KOPT-K1 (cell line): ENCODE measurements around the gene HSPB6.

Source experiments
- H3K27ac ChIP-seq: fragments of 200-600 bp; sonication (generic); 2 replicates; pipeline ENCODE4 v1.5.1; 2016; ENCODE audit warnings: antibody characterized with exemption, mild to moderate bottlenecking, low read depth, low read length; ENCODE audit not compliant: poor library complexity, severe bottlenecking
- H3K36me3 ChIP-seq: fragments of 200-600 bp; sonication (generic); 2 replicates; pipeline ENCODE4 v1.5.1; 2017; ENCODE audit warnings: antibody characterized with exemption, mild to moderate bottlenecking, low read length, moderate library complexity; ENCODE audit not compliant: insufficient read depth
- H3K9me3 ChIP-seq: fragments of 200-600 bp; sonication (generic); 2 replicates; pipeline ENCODE4 v1.5.1; 2017; ENCODE audit warnings: antibody characterized with exemption, low read length, mild to moderate bottlenecking; ENCODE audit not compliant: insufficient read depth, poor library complexity, severe bottlenecking

HSPB6 gene

GRCh38 chr19:35789195-35789977 is 32.6 kb upstream of the HSPB6 start:
- Histone ChIP-seq H3K27ac (no peak overlapping the region), H3K36me3 (peaks cover 32% of the 10 kb centered on the region), H3K9me3 (no peaks in the 10 kb centered on the region)

GRCh38 chr19:35788205-35788960 is 31.6 kb upstream of the HSPB6 start:
- Histone ChIP-seq H3K9me3 (no peaks in the 10 kb centered on the region), H3K36me3 (peaks cover 42% of the 10 kb centered on the region), H3K27ac (no peak overlapping the region)

DNA sequence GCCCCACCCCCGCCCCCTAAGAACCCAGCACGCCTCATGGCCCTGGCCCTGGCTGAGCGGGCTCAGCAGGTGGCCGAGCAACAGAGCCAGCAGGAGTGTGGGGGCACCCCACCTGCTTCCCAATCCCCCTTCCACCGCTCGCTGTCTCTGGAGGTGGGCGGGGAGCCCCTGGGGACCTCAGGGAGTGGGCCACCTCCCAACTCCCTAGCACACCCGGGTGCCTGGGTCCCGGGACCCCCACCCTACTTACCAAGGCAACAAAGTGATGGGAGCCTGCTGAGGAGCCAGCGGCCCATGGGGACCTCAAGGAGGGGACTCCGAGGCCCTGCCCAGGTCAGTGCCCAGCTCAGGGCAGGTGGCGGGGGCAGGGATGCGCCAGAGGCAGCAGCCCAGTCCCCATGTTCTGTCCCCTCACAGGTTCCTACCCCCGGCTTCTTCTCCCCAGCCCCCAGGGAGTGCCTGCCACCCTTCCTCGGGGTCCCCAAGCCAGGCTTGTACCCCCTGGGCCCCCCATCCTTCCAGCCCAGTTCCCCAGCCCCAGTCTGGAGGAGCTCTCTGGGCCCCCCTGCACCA is 30.5 kb upstream of the HSPB6 start:
- H3K36me3 ChIP-seq = peaks cover 52% of the 10 kb centered on the region
- no peak overlapping the region for H3K27ac ChIP-seq
- H3K9me3 ChIP-seq = no peaks in the 10 kb centered on the region

DNA sequence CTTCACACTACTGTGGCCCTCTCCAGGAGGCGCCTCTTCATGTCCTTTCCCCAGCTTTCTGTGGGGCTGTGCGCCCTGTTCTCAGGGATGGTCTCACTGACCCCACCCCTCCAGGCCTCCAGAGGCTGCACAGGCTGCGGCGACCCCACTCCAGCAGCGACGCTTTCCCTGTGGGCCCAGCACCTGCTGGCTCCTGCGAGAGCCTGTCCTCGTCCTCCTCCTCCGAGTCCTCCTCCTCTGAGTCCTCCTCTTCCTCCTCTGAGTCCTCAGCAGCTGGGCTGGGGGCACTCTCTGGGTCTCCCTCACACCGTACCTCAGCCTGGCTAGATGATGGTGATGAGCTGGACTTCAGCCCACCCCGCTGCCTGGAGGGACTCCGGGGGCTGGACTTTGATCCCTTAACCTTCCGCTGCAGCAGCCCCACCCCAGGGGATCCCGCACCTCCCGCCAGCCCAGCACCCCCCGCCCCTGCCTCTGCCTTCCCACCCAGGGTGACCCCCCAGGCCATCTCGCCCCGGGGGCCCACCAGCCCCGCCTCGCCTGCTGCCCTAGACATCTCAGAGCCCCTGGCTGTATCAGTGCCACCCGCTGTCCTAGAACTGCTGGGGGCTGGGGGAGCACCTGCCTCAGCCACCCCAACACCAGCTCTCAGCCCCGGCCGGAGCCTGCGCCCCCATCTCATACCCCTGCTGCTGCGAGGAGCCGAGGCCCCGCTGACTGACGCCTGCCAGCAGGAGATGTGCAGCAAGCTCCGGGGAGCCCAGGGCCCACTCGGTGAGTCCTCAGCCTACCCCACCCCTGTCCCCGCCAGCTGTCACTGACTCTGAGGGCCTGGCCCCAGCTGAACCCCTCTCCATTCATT is 29.7 kb upstream of the HSPB6 start:
- Histone ChIP-seq H3K9me3 (no peaks in the 10 kb centered on the region), H3K36me3 (peaks cover 60% of the 10 kb centered on the region), H3K27ac (no peak overlapping the region)

GRCh38 chr19:35785339-35785627 is 28.5 kb upstream of the HSPB6 start:
- H3K36me3 ChIP-seq = peaks cover 73% of the 10 kb centered on the region
- no peaks in the 10 kb centered on the region for H3K9me3 ChIP-seq
- H3K27ac ChIP-seq = no peak overlapping the region

DNA sequence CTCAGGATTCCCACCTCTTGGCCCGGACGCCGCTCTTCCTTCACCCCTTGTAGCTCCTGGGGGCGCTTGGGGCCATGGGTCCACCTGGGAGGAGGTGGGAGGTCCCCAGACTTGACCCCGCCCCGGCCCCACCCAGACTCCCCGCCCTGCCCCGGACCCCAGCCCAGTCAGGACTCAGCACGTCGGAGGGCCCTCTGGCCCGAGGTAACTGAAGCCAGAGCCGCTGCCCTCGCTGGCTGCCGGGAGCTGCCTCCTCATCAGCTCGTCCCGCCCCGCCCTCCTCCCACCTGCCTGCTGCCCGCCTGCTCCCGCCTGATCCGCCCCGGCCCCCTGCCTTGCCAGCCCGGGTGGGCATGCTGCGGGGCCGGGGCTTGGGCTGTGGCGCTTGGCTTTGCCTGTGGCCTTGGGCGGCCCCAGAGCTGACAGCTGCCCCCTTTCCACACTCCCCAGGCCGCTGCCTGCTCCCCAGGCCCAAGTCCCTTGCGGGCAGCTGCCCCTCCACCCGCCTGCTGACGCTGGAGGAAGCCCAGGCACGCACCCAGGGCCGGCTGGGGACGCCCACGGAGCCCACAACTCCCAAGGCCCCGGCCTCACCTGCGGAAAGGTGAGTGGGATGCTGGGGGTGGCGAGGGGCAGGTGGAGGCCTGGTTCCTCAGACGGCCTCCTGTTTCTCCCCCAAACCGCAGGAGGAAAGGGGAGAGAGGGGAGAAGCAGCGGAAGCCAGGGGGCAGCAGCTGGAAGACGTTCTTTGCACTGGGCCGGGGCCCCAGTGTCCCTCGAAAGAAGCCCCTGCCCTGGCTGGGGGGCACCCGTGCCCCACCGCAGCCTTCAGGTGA is 27.9 kb upstream of the HSPB6 start:
- H3K9me3 ChIP-seq = no peaks in the 10 kb centered on the region
- H3K36me3 ChIP-seq = peaks cover 78% of the 10 kb centered on the region
- H3K27ac ChIP-seq = no peak overlapping the region

- Histone ChIP-seq H3K36me3 (peaks cover 88% of the 10 kb centered on the region), H3K9me3 (no peaks in the 10 kb centered on the region), H3K27ac (no peak overlapping the region)
These were observed 26.9 kb upstream of the HSPB6 start for GRCh38 chr19:35783469-35784434.

DNA sequence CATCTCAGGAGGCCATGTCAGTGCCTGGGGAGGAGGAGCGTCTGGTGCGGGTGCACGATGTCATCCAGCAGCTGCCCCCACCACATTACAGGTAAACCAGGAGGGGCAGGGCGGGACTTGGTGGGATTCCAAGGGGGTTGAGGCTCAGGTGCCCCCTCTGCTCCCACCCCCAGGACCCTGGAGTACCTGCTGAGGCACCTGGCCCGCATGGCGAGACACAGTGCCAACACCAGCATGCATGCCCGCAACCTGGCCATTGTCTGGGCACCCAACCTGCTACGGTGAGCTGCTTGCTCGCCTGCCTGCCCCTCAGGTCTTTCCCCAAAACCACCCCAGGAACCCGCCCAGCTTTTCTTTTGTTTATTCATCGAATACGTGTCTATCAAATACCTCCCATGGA is 25.8 kb upstream of the HSPB6 start:
- H3K36me3 ChIP-seq = peaks cover 96% of the 10 kb centered on the region
- H3K9me3 ChIP-seq = no peaks in the 10 kb centered on the region
- H3K27ac ChIP-seq = no peak overlapping the region

- H3K36me3 ChIP-seq = peaks cover 93% of the 10 kb centered on the region
- no peaks in the 10 kb centered on the region for H3K9me3 ChIP-seq
- H3K27ac ChIP-seq = no peak overlapping the region
These were observed 24.8 kb upstream of the HSPB6 start for GRCh38 chr19:35781650-35782049.

DNA sequence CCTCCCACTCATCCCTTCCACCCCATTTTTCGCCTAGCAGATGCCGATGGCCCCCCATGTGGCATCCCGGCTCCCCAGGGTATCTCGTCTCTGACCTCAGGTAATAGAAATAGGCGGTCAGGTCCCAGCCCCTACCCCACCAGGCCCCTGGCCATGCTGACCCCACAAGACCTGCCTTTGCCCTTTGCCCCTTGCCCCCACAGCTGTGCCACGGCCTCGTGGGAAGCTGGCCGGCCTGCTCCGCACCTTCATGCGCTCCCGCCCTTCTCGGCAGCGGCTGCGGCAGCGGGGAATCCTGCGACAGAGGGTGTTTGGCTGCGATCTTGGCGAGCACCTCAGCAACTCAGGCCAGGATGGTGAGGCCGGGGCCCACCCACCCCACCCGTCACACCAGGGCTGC is 23.9 kb upstream of the HSPB6 start:
- peaks cover 84% of the 10 kb centered on the region for H3K36me3 ChIP-seq
- H3K9me3 ChIP-seq = no peaks in the 10 kb centered on the region
- H3K27ac ChIP-seq = no peak overlapping the region

DNA sequence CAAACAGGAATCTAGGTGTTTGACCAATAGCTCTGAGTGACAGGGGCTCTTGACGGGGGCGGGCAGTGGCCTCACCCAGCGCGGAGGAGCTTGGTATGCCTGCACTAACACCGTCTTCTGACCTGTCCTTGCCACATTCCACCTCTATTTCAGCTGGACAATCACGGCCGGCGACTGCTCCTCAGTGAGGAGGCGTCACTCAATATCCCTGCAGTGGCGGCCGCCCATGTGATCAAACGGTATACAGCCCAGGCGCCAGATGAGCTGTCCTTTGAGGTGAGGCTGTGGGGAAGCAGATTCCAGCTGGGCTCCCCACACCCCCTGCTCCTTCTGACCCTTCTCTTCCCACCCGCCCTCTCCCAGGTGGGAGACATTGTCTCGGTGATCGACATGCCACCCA is 23.2 kb upstream of the HSPB6 start:
- H3K27ac ChIP-seq = no peak overlapping the region
- H3K9me3 ChIP-seq = no peaks in the 10 kb centered on the region
- H3K36me3 ChIP-seq = peaks cover 77% of the 10 kb centered on the region

GRCh38 chr19:35779033-35779432 is 22.2 kb upstream of the HSPB6 start:
- Histone ChIP-seq H3K27ac (no peak overlapping the region), H3K36me3 (peaks cover 71% of the 10 kb centered on the region), H3K9me3 (no peaks in the 10 kb centered on the region)

DNA sequence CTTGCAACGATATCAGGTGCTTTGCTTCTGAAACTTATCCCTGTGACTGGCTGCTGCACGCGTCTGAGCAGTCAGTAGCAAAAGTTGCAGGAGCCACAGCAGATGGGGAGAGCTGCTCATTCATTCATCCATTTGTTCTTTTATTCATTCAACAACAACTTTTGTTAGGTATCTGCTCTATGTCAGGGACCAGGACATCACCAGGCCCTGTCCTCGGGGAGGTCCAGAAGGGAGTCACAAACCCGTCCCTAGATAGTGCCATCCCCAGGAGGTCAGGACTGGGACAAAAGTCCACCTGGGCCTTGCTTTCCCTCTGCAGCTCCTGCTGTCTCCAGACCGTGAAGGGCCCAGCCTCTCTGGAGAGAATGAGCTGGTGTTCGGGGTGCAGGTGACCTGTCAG is 21.1 kb upstream of the HSPB6 start:
- no peak overlapping the region for H3K27ac ChIP-seq
- no peaks in the 10 kb centered on the region for H3K9me3 ChIP-seq
- peaks cover 60% of the 10 kb centered on the region for H3K36me3 ChIP-seq
